Tibial artery (tissue), 4 donors: Measurements from ENCODE around the gene PSTK.

Experiments used
- DNase-seq, 2 donors: peaks; one replicate each; pipeline ENCODE4 v3.0.0-alpha.2; 2019
- H3K27ac ChIP-seq, 2 donors: fragments of 200-600 bp; sonication (generic) in 1 of 2; 1 replicate in 1 of 2; 2 replicates in 1 of 2; pipeline ENCODE4 v1.5.1; 2018 to 2019; ENCODE audit warnings: mild to moderate bottlenecking in 1 of 2
- H3K27me3 ChIP-seq, 2 donors: fragments of 200-600 bp; sonication (generic) in 1 of 2; one replicate each; pipeline versions ENCODE4 v1.5.1 to v1.6.0; 2016 to 2019
- H3K36me3 ChIP-seq, 3 donors: fragments of 200-600 bp; sonication (generic) in 2 of 3; one replicate each; pipeline ENCODE4 v1.5.1; 2016 to 2019; ENCODE audit warnings: mild to moderate bottlenecking in 2 of 3
- H3K4me1 ChIP-seq, 4 donors: fragments of 200-600 bp; sonication (generic) in 2 of 4; 1 replicate in 3 of 4; 2 replicates in 1 of 4; pipeline ENCODE4 v1.5.1; 2016 to 2019
- H3K4me3 ChIP-seq, 2 donors: fragments of 200-600 bp; sonication (generic) in 1 of 2; 1 replicate in 1 of 2; 2 replicates in 1 of 2; pipeline ENCODE4 v1.5.1; 2018 to 2019; ENCODE audit warnings: mild to moderate bottlenecking in 2 of 2
- H3K9me3 ChIP-seq, 3 donors: fragments of 200-600 bp; sonication (generic) in 1 of 3; one replicate each; pipeline ENCODE4 v1.5.1; 2016 to 2019
- CTCF ChIP-seq, 2 experiments: fragments of 200-600 bp in 1 of 2; fragments of 450-650 bp in 1 of 2; IDR thresholded peaks; one replicate each; pipeline ENCODE4 v1.5.1; 2017 to 2019; ENCODE audit warnings: antibody characterized with exemption in 2 of 2, mild to moderate bottlenecking in 1 of 2, moderate library complexity in 1 of 2
- intact Hi-C: fragments of 100-400 bp; cut with DNase I; formaldehyde crosslinking; loops from one replicate; pipeline ENCODE4 v1.15.0; 2023; ENCODE audit warnings: low total_unique reads

PSTK gene

DNA sequence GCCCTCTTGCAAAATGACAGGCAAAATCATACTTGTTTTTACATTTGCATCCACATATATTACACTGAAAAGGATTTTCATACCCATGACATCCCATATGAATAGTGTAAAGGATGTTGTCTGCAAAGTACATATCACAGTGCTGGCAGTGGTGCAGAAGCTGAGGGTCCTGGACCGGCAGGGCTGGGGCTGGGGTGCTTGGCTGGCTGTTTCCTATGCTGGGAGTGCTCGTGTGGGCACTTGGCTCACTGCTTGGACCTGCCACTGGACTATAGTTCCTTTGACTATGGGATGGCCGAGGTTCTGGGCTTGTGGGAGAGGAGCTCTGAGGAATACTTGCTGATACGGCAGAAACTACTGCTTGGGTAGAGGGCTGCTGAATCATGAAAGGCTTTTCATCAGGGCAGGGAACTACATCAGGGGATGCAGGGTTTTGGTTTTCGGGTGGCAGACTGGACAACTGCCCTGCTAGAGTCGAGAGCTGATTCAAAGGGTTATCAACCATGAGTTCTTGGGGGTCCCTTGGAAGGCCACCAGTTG, 13.7 kb downstream of the PSTK start:
- Histone ChIP-seq H3K27me3 (no peaks in the 10 kb centered on the region), H3K4me3 (no peak overlapping the region), H3K4me1 (peaks cover 0 to 3% (median 0%) of the 10 kb centered on the region in 4 donors), H3K9me3 (no peaks in the 10 kb centered on the region), H3K27ac (no peak overlapping the region), H3K36me3 (peaks cover 22 to 62% (median 49%) of the 10 kb centered on the region in 3 donors)
- intact Hi-C loops: no loop called here
- DNase-seq: no peak
- no peak for TF ChIP-seq CTCF (IDR thresholded peaks at IDR 0.05)

DNA sequence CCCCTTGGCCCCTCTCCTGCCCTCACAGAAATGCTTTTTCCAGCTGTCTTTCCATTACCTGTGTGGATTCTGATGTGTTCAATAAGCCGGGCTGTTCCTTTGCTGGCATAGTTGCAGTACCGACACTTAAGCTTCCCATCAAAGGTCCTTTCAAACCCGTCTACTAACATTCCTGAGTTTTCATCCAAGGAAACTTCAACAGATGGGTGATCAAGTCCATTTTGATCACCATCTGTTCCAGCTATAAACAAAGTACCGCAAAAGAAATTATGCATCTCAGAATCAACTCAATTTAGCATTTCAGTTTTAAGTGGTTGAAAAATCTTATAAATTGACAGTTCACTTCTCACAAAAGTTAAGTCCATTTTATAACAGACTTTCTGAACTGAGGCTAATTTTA, 15.7 kb downstream of the PSTK start:
- H3K36me3 ChIP-seq: peaks cover 22 to 58% (median 49%) of the 10 kb centered on the region in 3 donors
- no peaks in the 10 kb centered on the region for H3K27me3 ChIP-seq
- no peak for TF ChIP-seq CTCF (IDR thresholded peaks at IDR 0.05)
- H3K4me3 ChIP-seq: no peak overlapping the region
- no peak overlapping the region for H3K27ac ChIP-seq
- peaks cover 0 to 6% (median 1%) of the 10 kb centered on the region in 4 donors for H3K4me1 ChIP-seq
- DNase-seq: no peak
- intact Hi-C loops: no loop called here
- no peaks in the 10 kb centered on the region for H3K9me3 ChIP-seq

GRCh38 chr10:122997864-122998263, 17.7 kb downstream of the PSTK start:
- H3K4me1 ChIP-seq: peaks cover 0 to 6% (median 1%) of the 10 kb centered on the region in 4 donors
- intact Hi-C loops: no loop called here
- no peaks in the 10 kb centered on the region for H3K9me3 ChIP-seq
- peaks cover 22 to 49% (median 39%) of the 10 kb centered on the region in 3 donors for H3K36me3 ChIP-seq
- no peak for DNase-seq
- H3K27me3 ChIP-seq: no peaks in the 10 kb centered on the region
- H3K27ac ChIP-seq: no peak overlapping the region
- no peak overlapping the region for H3K4me3 ChIP-seq
- TF ChIP-seq CTCF (IDR thresholded peaks at IDR 0.05): no peak

DNA sequence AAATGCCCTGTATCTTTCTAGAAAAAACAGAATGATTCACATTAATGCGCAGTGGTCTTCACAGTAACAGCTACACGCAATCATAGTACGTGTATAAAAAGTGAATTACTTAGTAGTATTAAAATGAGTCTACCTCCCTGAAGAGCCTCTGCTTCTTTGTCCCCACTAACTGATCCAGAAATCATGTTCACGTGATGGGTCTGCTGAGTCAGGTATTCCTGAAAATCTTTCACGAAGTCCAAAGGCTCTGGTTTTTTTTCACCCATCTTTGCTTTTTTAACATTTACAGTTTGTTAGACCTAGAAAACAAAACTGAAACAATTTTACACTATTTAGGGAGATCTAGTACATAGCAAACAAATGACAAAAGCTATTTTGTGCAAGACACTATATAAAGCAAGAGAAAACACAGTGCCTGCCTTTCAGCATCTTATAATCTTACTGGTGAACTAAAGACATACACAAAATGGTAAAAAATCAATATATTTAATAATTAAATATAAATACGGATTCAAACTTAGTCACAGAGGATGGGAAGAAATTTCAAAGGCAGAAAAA, 18.2 kb downstream of the PSTK start:
- Histone ChIP-seq H3K36me3 (peaks cover 20 to 47% (median 33%) of the 10 kb centered on the region in 3 donors), H3K27me3 (no peaks in the 10 kb centered on the region), H3K9me3 (no peaks in the 10 kb centered on the region), H3K27ac (no peak overlapping the region), H3K4me1 (peaks cover 0 to 6% (median 1%) of the 10 kb centered on the region in 4 donors), H3K4me3 (no peak overlapping the region)
- TF ChIP-seq CTCF (IDR thresholded peaks at IDR 0.05): no peak
- no peak for DNase-seq
- intact Hi-C loops: no loop called here

GRCh38 chr10:122998934-122999333, 18.7 kb downstream of the PSTK start:
- intact Hi-C loops: no loop called here
- no peak for DNase-seq
- no peak overlapping the region for H3K27ac ChIP-seq

More at GRCh38 chr10:122998934-122999333, 18.7 kb downstream of the PSTK start:
- peaks cover 16 to 43% (median 28%) of the 10 kb centered on the region in 3 donors for H3K36me3 ChIP-seq
- H3K4me1 ChIP-seq: peaks cover 0 to 6% (median 1%) of the 10 kb centered on the region in 4 donors
- H3K27me3 ChIP-seq: no peaks in the 10 kb centered on the region
- no peak for TF ChIP-seq CTCF (IDR thresholded peaks at IDR 0.05)
- H3K4me3 ChIP-seq: no peak overlapping the region
- no peaks in the 10 kb centered on the region for H3K9me3 ChIP-seq
